WERI-Rb-1 (cell line): ENCODE measurements around the gene NRXN2.

Source experiments
- DNase-seq: peaks from one replicate; pipeline ENCODE4 v3.0.0-alpha.2; 2020
- H3K27ac ChIP-seq: fragments of 250-450 bp; sonication (Bioruptor Pico); 2 replicates; pipeline ENCODE4 v1.5.1; 2020; ENCODE audit warnings: mild to moderate bottlenecking, moderate library complexity
- H3K27me3 ChIP-seq: fragments of 250-450 bp; sonication (Bioruptor Pico); 2 replicates; pipeline ENCODE4 v1.5.1; 2021; ENCODE audit warnings: mild to moderate bottlenecking, low read depth, moderate library complexity; ENCODE audit not compliant: insufficient read depth, severe bottlenecking
- H3K36me3 ChIP-seq: fragments of 250-450 bp; sonication (Bioruptor Pico); 2 replicates; pipeline ENCODE4 v1.5.1; 2020; ENCODE audit warnings: mild to moderate bottlenecking, moderate library complexity
- H3K4me3 ChIP-seq: 2 replicates; pipeline ENCODE4 v1.5.1; 2011; ENCODE audit warnings: low read depth, mild to moderate bottlenecking, control low read depth, low read length
- H3K9me3 ChIP-seq: fragments of 250-450 bp; sonication (Bioruptor Pico); 2 replicates; pipeline ENCODE4 v1.5.1; 2021; ENCODE audit warnings: mild to moderate bottlenecking, moderate library complexity; ENCODE audit not compliant: severe bottlenecking
- TF ChIP-seq, protein P1 (sequence below): IDR thresholded peaks from 2 replicates; pipeline ENCODE4 v1.5.1; 2011; ENCODE audit warnings: low read depth, mild to moderate bottlenecking, control low read depth, inconsistent platforms, low read length

The NRXN2 gene

GRCh38 chr11:64726867-64727530 lies 4.0 kb upstream of the NRXN2 start:
- Histone ChIP-seq H3K4me3 (no peak overlapping the region), H3K9me3 (no peaks in the 10 kb centered on the region), H3K36me3 (no peaks in the 10 kb centered on the region), H3K27ac (no peak overlapping the region), H3K27me3 (peaks cover 5% of the 10 kb centered on the region)
- DNase-seq: no peak
- TF ChIP-seq, protein P1, sequence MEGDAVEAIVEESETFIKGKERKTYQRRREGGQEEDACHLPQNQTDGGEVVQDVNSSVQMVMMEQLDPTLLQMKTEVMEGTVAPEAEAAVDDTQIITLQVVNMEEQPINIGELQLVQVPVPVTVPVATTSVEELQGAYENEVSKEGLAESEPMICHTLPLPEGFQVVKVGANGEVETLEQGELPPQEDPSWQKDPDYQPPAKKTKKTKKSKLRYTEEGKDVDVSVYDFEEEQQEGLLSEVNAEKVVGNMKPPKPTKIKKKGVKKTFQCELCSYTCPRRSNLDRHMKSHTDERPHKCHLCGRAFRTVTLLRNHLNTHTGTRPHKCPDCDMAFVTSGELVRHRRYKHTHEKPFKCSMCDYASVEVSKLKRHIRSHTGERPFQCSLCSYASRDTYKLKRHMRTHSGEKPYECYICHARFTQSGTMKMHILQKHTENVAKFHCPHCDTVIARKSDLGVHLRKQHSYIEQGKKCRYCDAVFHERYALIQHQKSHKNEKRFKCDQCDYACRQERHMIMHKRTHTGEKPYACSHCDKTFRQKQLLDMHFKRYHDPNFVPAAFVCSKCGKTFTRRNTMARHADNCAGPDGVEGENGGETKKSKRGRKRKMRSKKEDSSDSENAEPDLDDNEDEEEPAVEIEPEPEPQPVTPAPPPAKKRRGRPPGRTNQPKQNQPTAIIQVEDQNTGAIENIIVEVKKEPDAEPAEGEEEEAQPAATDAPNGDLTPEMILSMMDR: no peak

DNA sequence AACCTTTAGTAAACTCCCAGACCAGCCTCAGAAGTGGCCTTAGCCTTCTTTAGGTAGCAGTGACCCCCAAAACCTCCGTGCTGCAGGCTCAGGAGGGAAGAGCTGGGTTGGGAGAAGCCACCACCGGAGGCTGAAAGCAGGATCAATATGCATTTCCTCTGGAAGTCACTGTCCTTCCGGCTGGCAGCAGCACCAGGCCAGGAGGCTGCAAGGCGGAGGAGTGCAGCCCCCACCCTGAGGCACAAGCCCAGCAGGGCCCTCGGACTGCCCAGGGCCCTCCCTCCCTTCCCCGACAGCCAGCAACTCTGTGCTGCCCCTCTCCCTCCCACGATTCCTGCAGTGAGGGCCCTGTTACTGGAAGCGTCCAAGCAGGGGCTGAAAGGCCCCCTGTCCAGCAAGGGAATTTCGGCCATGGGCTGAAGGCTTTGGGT lies 3.2 kb upstream of the NRXN2 start:
- Histone ChIP-seq H3K36me3 (no peaks in the 10 kb centered on the region), H3K9me3 (no peaks in the 10 kb centered on the region), H3K4me3 (no peak overlapping the region), H3K27ac (no peak overlapping the region), H3K27me3 (peaks cover 12% of the 10 kb centered on the region)
- no peak for DNase-seq
- TF ChIP-seq, protein P1: no peak

DNA sequence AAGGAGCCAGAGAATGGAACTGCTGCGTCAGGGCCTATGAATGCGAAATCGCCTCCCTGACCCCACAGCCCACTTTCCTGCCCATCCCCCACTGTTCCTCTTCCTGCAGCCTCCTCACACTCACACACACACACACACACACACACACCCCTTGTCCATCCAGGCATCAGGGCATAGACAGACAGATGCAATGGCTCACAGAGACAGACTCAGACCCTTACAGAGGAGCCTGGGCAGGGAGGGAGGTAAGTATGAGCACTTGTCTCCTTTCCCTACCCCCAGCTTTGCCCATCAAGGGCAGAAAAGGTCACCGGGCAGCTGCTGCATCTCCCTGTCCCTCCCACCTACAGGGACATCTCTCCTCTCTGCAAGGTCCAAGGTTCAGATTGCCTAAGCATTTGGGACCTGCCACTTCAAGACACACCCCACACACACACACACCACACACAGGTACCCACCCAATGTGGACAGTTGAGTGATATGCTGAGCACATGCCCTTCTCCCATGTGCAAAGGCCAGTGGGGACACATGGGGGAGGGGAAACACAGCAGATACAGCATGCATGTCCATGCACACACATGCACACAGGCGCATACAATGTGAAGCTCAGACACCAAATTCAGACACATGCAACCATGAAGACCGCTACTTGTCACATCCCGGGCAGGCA lies 2.0 kb upstream of the NRXN2 start:
- DNase-seq: no peak
- no peak overlapping the region for H3K4me3 ChIP-seq
- H3K36me3 ChIP-seq: no peaks in the 10 kb centered on the region
- H3K27ac ChIP-seq: no peak overlapping the region
- TF ChIP-seq, protein P1: no peak
- peaks cover 12% of the 10 kb centered on the region for H3K27me3 ChIP-seq
- no peaks in the 10 kb centered on the region for H3K9me3 ChIP-seq

DNA sequence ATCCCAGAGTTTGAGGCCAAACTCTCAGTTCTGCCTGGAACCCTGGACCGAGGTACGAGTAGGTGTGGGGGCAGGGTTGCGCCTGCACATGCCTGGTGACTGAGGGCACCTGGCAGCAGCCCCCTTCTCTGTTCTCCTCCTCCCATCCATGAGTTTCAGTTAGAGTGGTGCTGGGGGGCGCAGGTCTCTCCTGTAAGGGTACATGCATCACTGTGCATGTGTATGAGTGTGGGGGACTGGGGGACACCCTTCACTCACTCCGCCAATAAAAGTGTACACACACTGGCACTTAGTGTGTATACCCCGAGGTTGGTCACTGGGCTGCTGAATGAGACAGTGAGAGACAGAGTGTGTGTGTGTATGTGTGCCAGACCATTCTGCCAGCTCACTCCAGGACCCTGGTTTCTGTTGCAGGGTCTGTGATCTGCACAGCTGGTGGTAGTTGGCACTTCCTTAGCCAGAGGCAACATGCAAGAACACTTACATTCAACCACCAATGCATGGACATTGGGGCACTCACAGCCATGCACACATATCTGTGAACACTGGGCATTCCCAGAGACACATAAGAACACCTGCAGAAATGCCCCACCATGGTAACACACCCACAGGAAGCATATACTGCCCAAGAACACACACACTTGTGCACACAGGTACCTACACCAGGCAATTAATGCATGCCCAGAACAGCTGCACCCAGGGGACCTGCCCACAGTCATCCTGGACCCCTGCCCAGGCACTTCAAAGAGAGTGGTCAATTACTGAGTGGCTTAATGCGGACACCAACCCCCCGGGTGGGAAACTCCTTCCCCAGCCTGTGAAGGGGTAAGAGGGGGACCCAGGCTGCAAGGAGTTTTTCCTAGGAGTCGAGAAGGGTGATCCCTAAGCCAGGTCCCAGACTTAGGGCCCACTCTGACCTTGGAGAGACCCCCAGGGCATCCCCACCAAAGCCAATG lies 1.2 kb upstream of the NRXN2 start:
- H3K4me3 ChIP-seq: no peak overlapping the region; the same call in 1 of the 2 replicates
- peaks cover 12% of the 10 kb centered on the region for H3K27me3 ChIP-seq
- H3K36me3 ChIP-seq: no peaks in the 10 kb centered on the region
- H3K27ac ChIP-seq: no peak overlapping the region
- TF ChIP-seq, protein P1: no peak
- no peaks in the 10 kb centered on the region for H3K9me3 ChIP-seq
- DNase-seq: no peak

GRCh38 chr11:64722141-64723065 lies 594 bp downstream of the NRXN2 start:
- no peak overlapping the region for H3K4me3 ChIP-seq

More at GRCh38 chr11:64722141-64723065, 594 bp downstream of the NRXN2 start:
- Histone ChIP-seq H3K27ac (no peak overlapping the region), H3K27me3 (peaks cover 12% of the 10 kb centered on the region), H3K36me3 (no peaks in the 10 kb centered on the region), H3K9me3 (no peaks in the 10 kb centered on the region)
- DNase-seq: no peak
- TF ChIP-seq, protein P1: no peak
